ENCODE measurements around the gene SC5D. TPM values are rescaled to one million over a fixed set of nuclear protein-coding genes. Genes with fewer than 3 reads are reported as not detected.

Gene SC5D
- polyA plus RNA-seq, 2 of the 4 experiments (the other 2 are of a cell fraction) = 18.1 to 28.1 TPM

GRCh38 chr11:121337078-121337477 lies 44.5 kb downstream of the SC5D start (continued):
- no peak for TF ChIP-seq HMGXB4 (CRISPR knock-in tag; IDR thresholded peaks at IDR 0.05; ENCODE audit: borderline replicate concordance)

GRCh38 chr11:121337740-121338272 lies 45.2 kb downstream of the SC5D start:
- no peak overlapping the region for H3K4me2 ChIP-seq
- FAIRE-seq (no peak), DNase-seq (ENCODE audit: low read depth in 1 of 2, low spot score in 1 of 2) (no peak), ATAC-seq (no peak)
- ChIA-PET POLR2A (no interaction called here), CTCF (no interaction called here)
- H3K27ac ChIP-seq = no peak overlapping the region
- WGBS (ENCODE audit: missing lambda C conversion rate) = 29% methylated on average over 6 of the region's 6 CpGs
- 0 out of 3 replicates have a peak, but pooled peaks cover 4% of the 10 kb centered on the region for H3K9me3 ChIP-seq
- H3K4me3 ChIP-seq = no peak overlapping the region
- TF ChIP-seq FOSB (CRISPR knock-in tag; IDR thresholded peaks at IDR 0.05) (no peak), RAD21 (conservative IDR thresholded peaks at IDR 0.05 in 1 of 2, IDR thresholded peaks at IDR 0.05 in 1 of 2) (no peak), HOXB5 (CRISPR knock-in tag; IDR thresholded peaks at IDR 0.05) (no peak), TP53 (CRISPR knock-in tag; IDR thresholded peaks at IDR 0.05) (no peak), SREBF2 (IDR thresholded peaks at IDR 0.05) (no peak), E2F6 (IDR thresholded peaks at IDR 0.05; ENCODE audit: borderline replicate concordance, low read depth) (no peak), USF2 (IDR thresholded peaks at IDR 0.05) (no peak), HEYL (CRISPR knock-in tag; IDR thresholded peaks at IDR 0.05) (no peak), RCOR1 (IDR thresholded peaks at IDR 0.05; ENCODE audit: low read depth, low read length) (no peak), POLR2AphosphoS2 (conservative IDR thresholded peaks at IDR 0.05; ENCODE audit: low read length) (no peak), REST (IDR thresholded peaks at IDR 0.05) (no peak), EP300 (IDR thresholded peaks at IDR 0.05) (no peak), JUN (IDR thresholded peaks at IDR 0.05) (no peak)
- no peaks in the 10 kb centered on the region for H3K4me1 ChIP-seq

- POLR2A ChIA-PET = no interaction called here
- no peak for ATAC-seq
- TF ChIP-seq HOXB13 (CRISPR knock-in tag; IDR thresholded peaks at IDR 0.05; ENCODE audit: low read depth) (no peak), ATOH8 (CRISPR knock-in tag; IDR thresholded peaks at IDR 0.05; ENCODE audit: low read depth) (no peak), HOXB5 (CRISPR knock-in tag; IDR thresholded peaks at IDR 0.05) (no peak), FOXS1 (CRISPR knock-in tag; IDR thresholded peaks at IDR 0.05) (no peak), HMGXB4 (CRISPR knock-in tag; IDR thresholded peaks at IDR 0.05; ENCODE audit: borderline replicate concordance) (no peak)
- no peak for DNase-seq (ENCODE audit: low read depth in 1 of 2, low spot score in 1 of 2)
- no peak for FAIRE-seq
- Histone ChIP-seq H3K4me1 (no peaks in the 10 kb centered on the region), H3K4me2 (no peak overlapping the region), H3K9me3 (no peaks in the 10 kb centered on the region), H3K4me3 (no peak overlapping the region), H3K27ac (no peak overlapping the region)
- CTCF ChIA-PET = no interaction called here
- WGBS (ENCODE audit: missing lambda C conversion rate) = 46% methylated on average over 11 of the region's 11 CpGs
Measured at GRCh38 chr11:121338536-121338935, 46.0 kb downstream of the SC5D start.
